GM19452 (cell line): Measurements from ENCODE around the gene CCNK.

ENCODE experiments used
- ATAC-seq: cut with Tn5 transposase; IDR thresholded peaks from one replicate; pipeline ENCODE4 v1.9.1; 2021; ENCODE audit not compliant: unreplicated experiment

The CCNK gene

DNA sequence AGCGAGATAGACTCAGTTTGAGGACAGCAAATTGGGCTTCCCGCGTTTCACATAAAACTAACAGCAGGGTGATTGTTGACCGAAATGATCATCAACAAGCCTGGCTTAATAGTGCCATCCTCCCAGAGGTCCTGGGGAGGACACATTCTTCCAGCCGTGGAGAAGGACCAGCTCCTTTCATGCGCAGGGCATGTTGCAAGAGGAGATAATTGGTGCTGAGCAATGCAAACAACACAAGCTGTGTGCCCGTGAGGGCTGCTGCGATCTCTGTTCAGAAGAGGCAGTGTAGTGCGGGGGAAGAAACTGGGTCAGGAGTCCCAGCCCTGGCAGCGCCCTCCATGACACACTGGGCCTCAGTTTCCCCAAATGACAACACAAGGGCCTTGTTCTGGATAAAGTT, 68.5 kb downstream of the CCNK start:
- ATAC-seq: no peak

DNA sequence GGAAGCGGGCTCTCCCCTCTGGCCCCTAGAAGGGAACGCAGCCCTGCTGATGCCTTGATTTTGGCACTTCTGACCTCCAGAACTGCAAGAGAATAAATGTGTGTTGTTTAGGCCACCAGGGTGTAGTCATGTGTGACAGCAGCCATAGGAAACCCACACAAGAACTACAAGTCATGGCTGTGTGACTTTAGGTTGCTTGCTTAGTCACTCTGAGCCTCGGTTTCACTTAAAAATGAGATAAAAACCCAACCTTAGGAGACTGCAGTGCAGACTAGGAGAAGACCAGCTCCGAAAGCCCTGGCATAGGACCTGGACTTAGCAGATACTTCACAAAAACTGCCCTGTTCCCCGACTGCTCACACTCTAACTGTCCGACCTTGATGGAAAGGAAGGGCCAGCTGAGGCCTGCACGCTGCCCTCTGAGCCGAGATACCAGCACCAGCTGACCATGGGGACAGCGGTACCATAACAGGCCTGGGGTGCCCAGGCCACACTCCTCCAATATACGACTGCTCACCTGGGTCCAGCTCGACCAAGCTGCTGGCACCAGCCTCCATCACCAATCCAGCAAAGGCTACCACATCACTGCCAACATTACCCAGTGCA, 69.3 kb downstream of the CCNK start:
- ATAC-seq: no peak

DNA sequence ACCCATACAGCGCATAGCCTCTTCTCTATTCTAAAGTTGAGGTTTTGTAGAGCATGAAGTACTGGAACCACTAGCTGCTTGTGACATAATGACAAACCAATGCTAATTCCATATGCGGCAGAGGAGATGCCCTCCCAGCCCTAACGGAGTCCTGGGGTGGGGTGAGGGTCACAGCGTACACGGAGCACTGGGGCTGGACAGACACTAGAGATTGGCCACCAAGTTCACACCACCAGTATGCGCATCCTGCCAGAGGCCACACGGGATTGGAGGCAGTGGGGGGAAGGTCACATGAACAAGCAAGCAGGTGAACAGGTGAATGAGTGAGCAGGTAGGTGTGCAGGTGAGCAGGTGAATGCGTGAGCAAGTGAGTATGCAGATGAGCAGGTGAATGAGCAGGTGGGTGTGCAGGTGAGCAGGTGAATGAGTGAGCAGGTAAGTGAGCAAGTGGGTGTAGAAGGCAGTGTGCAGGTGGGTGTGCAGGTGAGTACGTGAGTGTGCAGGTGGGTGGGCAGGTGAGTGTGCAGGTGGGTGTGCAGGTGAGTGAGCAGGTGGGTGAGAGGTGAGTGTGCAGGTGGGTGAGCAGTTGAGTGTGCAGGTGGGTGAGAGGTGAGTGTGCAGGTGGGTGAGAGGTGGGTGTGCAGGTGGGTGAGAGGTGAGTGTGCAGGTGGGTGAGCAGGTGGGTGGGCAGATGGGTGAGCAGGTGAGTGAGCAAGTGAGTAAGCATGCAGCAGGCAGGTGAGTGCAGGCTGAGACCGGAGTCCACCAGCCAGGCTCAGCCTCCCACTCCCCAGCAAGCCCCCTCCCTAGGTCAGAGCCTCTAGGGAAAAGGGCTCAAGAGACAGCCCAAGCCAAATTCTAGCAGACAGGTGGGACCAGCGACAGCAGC, 70.1 kb downstream of the CCNK start:
- ATAC-seq: no peak

DNA sequence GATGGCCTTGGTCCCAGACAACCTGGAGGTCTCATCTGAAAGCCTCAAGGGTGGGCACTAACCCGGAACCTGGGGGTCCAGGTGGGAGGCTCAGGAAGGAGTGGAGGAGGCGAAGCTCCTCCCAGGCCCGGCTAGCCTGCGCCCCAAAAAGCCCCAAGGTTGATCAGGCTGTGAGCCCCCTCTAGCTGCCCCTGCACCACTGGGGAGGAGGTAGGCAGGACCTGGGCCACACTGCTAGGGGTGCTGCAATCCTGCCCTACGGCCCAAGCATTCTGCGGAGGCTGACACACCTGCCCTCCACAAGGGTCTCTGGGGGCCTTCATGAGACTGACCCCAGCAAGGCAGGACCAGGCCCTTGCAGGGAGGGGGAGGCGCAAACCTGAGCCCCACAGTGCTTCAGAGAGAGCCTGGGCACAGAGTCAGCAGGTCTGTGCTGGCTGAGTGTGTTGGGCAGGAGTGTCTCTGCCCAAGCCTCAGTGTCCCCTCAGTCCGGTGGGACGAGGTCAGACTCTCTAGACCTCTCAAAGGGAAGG, 70.9 kb downstream of the CCNK start:
- no peak for ATAC-seq

DNA sequence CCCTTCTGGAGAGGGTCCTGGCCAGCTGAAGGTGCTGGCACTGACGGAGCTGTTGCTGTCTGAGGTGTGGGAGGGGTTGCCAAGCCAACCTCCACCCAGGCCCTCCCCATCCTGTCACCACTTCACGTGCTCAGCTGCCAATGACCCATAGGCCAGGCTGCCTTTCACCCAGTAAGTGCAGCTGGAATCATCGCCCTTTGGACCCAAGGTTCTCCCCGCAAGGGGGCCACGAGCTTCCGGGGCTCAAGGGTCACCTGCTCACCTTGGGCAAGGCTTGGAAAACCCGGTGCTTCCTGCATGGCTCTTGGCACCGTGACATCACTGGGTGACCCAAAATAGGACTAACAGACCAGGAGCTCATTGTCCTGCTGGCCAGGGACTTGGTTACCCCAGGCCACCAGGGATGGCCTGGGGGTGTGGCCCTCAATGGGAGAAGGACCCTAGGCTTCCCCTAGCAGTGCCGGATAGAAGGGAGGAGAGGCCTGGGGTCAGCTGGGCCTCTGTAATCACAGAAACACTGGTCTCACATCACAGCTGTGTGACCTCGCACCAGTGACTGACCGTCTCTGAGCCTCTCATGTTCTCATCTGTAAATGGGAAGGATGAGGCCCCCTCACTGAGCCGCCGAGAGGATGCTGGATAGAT, 71.5 kb downstream of the CCNK start:
- no peak for ATAC-seq

DNA sequence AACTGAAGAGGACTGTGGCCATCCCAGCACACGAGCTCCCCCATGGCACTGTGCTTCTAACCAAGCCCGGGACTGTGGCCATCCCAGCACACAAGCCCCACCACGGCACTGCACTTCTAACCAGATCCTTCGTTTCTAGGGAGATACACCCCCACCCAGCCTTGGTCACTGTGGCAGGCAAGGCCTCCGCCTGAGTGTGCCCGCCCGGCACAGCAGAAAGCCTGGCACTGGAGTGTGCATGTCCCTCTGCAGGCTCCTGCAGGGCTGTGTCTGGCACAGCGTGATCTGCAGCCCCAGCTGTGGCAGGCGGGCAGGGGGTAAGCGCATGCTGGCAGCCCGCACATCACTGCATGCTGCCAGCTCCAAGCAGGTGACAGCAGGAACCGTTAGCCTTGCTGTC, 73.0 kb downstream of the CCNK start:
- ATAC-seq: no peak

DNA sequence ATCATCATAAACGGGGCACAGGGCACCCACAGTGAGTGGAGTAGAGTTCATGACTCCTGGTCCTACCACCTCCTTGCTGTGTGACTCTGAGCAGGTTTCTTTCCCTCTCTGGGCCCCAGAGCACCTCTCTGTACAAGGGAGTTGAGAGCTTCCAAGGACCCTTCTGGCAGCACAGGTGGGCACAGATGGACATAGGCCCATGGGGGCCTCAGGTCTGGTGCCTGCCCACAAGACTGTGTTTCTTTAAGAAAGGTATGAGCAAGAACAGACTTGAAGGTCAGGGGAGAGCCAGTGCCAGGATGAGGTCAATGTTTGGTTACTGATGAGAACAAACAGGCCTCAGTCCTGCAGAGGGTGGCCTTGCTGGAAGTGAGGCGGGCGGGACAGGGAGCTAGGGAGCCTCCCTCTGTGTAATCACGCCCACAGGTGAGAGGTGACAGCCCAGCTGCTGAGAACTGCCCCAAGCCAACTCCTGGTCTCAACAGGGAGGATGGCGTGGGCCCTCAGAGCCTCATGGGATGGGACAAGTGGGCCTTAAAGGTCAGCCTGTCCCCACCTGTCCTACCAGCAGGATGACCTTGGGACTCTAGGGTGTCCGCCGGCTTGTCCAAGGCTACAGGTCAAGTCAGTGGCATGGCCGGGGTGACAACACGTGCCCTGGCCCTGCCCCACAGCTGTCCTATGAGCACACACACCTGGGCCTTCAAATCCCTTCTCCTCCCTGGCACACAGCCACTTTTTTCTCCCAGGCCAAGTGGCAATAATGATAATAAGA, 73.7 kb downstream of the CCNK start:
- no peak for ATAC-seq

DNA sequence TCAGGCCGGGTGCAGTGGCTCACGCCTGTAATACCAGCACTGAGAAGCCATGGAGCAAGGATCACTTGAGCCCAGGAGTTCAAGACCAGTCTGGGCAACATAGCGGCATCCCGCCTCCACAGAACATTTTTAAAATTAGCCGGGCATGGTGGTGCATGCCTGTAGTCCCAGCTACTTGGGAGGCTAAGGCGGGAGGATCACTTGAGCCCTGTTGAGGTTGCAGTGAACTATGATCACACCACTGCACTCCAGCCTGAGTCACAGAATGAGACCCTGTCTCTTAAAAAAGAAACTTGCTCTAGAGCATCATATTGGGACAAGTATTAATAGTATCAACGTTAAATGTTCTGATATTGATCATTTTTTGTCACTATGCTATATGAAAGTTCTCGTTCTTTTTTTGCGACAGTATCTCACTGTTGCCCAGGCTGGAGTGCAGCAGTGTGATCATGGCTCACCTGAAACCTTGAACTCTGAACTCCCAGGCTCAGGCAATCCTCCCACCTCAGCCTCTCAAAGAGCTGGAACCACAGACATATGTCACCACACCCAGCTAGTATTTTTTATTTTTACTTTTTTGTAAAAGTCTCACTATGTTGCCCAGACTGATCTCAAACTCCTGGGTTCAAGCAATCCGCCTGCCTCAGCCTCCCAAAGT, 75.1 kb downstream of the CCNK start:
- no peak for ATAC-seq

DNA sequence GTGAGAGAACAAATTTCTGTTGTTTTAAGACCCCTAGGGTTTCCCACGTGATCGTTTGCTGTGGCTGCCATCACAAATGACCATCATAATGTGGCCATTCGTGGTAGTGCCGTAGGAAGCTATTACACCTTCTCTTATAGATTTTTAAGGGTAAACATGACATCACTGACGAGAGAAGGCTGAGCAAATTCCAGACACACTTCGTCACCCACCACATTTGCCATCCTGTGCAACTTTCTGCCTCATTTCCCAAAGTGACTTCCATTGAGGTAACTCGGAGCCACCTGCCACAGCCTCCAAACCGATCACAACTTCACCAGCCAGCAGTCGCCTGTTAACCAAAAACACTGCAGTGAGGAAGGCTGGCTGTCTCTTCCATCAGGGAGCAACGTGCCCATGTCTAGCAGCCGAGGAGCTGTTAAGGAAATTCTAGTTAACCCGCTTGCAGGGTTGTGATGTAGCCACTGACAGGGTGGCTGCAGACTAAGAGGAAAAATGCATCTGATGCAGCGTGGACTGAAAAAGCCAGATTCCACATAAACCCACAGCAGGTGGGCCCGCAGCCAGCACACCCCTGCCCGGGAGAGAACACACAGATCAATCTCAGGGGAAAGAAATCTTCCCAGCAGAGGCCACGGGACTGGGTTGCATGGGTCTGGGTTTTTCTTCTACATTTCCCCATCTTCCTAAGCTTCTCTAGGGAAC, 78.2 kb downstream of the CCNK start:
- ATAC-seq: no peak

DNA sequence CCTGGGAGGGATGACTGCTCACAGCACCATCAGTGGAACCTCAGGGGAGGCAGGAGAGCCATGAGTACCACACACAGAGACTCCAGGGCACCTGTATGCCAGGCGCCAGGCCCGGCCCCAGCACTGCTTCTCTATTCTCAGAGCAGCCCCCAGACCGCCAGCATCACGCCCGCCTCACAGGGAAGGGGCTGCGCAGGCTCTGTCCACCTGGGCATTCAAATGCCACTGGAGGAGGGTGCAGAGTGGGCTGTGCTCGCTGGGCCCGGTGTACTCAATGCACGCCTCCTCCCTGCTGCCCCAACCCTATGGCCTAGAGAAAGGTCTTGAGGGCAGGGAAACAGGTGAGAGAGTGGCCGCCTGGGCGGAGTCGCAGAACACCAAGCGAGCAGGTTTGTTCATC, 79.2 kb downstream of the CCNK start:
- no peak for ATAC-seq

DNA sequence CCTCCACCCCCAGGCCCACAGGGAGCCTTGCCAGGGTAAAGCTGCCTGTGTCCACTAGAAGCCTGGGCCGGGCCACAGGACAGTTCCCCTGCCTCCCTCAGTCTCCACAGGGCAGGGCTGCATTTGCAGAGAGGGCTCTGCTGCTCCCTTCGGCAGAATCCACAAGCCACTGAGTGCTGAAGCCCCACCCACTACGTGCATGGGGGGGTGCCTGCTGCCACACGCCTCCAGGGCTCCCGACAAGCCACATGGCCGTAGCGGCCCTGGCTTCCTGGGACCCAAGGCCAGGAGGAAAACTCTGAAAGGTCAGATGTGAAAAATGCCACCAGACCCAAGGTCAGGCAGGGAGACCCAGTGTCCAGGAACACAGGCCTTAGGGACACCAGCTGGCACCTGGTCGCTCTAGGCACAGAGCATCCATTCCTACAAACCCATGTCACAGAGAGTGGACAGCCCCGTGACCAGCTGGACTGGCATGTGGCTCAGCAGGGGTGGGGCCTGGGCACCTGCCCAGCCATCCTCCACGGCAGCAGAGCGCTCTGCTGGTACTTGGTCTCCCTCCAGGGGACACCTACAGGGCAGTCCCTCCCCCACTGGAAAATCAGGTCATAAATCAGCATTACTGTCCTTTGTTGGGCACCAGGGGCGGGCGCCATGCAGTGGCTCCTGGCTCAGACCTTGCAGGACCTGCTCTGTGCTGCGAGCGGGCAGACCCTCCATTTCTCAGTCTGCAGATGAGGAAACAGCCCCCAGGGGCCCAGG, 79.9 kb downstream of the CCNK start:
- ATAC-seq: no peak

DNA sequence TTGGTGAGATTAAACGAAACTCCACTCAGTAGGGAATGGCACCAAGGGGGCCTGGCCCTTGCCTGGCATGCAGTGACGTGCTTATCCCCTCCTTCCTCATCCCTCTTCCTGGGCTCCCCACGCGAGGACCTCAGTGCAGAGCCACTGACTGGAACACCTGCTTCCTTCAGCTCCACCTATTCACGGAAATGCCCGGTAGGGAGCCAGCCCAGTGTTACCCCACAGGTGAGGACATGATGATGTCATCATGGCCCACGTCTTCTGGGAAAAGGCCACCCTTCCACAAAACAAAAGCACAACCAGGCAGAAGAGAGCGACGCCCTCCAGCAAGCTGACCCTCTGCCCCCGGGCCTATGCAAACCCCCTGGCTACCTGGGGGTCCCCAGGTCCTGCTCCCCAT, 80.7 kb downstream of the CCNK start:
- ATAC-seq: no peak
